GM12874 (cell line): Measurements from ENCODE around the gene SLCO3A1.

Source experiments
- TF ChIP-seq, protein P1 (sequence below): IDR thresholded peaks from 2 replicates; pipeline ENCODE4 v1.5.1; 2011; ENCODE audit warnings: low read depth, mild to moderate bottlenecking, control low read depth, low read length, moderate library complexity; ENCODE audit not compliant: insufficient read depth

Gene SLCO3A1

DNA sequence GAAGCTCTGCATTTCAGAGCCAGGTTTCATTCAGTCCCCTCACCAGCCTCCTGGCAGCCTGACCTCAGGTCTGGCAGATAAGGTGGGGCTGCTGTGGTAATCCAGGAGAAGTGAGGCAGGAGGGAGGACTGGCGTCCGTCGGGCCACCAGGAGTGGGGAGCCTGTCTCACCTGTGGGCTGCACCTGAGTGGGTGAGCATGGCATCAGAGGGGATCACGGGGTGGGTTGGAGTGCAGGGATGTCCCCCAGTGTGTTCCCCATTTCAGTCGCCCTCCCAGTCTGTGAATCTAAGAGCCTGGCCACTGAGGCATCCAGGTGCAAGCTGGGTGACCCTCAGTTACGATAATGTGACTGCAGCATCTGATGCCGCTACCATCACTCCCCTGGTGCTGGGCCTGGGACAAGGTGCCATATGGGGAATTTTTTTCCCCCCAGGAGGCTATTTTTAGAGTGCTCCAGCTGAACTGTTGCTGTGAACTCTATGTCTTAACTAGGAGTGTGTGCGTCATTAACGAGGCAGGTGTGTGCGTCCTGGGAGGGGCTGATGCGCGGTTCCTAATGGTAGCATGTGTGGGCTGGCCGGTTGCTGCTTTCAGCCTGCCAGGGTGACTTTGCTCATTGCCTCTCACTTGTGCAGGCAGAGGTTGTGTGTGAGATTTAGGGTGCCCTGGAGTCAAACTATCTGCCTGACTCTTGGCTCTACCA lies 165.2 kb downstream of the SLCO3A1 start:
- TF ChIP-seq, protein P1, sequence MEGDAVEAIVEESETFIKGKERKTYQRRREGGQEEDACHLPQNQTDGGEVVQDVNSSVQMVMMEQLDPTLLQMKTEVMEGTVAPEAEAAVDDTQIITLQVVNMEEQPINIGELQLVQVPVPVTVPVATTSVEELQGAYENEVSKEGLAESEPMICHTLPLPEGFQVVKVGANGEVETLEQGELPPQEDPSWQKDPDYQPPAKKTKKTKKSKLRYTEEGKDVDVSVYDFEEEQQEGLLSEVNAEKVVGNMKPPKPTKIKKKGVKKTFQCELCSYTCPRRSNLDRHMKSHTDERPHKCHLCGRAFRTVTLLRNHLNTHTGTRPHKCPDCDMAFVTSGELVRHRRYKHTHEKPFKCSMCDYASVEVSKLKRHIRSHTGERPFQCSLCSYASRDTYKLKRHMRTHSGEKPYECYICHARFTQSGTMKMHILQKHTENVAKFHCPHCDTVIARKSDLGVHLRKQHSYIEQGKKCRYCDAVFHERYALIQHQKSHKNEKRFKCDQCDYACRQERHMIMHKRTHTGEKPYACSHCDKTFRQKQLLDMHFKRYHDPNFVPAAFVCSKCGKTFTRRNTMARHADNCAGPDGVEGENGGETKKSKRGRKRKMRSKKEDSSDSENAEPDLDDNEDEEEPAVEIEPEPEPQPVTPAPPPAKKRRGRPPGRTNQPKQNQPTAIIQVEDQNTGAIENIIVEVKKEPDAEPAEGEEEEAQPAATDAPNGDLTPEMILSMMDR = no peak

DNA sequence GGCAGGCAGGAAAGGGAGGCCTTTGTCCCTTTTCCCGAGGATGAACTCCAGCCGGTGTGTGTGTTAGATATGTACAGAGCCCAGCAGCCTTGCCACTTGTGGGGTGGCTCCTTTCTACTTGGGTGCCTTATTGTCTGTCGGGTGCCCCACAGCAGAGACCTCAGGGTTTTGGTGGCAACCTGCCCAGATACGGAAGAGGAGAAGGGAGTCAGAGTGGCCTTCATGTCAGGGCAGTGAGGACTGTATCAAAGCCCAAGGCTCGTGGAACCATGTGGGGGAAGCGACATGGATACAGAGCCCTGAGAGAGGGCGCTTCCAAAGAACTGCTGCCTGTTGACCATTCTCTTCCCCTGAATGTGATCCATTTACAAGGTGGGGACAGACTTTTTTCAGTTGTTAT lies 166.2 kb downstream of the SLCO3A1 start:
- TF ChIP-seq, protein P1 = no peak

DNA sequence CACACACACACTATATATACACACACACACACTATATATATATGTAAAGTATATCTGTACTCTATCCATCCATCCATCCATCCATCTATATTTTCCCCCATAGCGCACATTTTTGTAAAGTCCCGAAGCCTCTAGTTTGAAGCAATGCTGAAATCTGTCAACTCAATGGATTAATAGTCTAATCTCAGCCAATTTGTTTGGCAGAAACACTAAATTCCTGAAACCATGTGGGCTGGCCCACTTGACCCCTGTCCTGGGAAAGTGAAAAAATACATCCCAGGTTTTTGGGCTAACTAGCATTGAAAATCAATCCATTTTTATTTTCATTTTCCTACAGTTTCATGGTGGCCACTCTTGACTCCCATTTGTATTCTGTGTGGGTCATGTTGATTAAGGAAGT lies 166.7 kb downstream of the SLCO3A1 start:
- TF ChIP-seq, protein P1 = no peak

DNA sequence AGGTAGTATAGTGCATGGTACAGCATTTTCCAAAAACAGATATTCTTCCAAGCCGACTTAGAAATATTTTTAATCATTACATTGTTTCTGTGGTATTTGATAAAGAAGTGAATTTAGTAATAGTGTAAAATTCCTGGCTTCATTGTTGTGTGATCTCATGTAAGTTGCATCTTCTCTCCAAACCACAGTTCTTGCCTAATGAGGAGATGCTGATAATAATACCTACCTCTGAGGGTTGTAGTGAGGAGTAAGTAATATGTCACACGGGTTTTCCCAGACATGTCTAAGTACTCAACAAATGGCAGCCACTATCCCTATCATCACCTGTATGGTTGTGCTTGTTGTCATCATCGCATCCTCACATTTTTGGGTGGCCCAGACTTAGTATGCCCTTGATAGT lies 167.3 kb downstream of the SLCO3A1 start:
- TF ChIP-seq, protein P1 = no peak

DNA sequence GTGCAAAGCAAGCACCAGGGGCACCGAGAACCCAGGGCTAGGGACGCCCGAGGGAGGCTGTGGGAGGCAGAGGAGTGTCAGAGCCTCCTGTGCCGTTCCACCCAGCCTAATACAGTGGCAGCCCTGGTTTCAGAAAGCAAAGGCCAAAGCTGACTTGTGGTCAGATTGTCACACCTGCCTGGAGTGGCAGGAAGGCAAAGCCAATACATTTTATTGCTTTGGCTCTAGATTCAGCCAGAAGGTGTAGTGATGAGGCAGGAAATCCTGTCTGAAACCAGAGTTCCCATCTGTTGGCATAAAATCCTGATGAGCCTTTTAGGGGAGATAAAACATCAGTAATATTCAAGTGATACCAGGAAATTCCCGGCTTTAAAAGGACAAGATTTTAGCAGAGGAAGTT lies 168.3 kb downstream of the SLCO3A1 start:
- TF ChIP-seq, protein P1 = no peak

DNA sequence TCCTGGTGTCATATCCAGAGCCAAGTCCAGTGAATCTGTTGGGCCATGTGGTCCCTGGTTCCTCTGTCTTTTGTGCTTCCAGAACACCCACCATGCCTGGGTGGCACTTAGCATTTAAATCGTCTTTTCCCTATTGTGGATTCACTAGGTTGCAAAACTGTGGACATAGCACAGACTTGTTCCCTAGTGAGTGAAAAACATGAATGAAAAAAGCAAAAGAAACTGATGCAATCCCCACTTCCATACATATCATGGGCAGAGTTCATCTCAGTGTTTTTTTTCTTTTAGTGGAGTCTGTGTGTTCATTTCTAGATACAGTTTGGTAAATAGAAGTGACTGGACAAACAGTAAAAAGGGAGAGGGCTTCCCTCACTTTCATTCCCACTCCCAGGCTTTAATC lies 170.5 kb downstream of the SLCO3A1 start:
- TF ChIP-seq, protein P1 = no peak

DNA sequence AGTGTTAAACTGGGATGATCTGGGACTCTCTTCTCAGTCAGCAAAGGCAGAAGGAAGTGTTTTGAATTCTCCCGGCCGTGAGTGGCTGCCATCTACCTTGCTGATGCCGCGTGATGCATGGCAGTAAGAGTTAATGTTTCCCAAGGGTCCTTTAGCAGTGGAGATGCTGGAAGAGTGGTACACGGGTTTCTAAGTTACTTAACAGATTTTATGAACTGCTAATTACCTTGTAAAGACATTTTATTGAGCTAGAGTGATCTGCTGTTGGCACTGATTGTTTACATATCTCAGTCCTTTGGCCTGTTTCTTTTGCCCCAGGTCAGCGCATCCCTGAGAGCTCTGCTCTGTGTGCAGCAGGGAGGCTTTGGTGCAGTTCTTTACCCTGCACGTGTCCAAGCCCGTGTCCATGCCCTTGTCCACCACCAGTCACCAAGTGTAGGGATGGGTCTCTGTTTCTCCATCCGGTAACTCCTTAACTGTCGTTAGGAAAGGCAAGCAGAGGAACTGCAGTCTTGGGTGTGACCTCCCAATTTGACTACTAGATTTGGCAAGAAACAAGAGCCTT lies 172.3 kb downstream of the SLCO3A1 start:
- TF ChIP-seq, protein P1 = no peak
